ENCODE data around the gene XRCC3. TPM values are rescaled to one million over a fixed set of nuclear protein-coding genes. Genes with fewer than 3 reads are reported as not detected.

Gene XRCC3
- total RNA-seq, 1 experiment from 2014 or later = 46.7 TPM

GRCh38 chr14:103684471-103684870 is 30.8 kb downstream of the XRCC3 start:
- Mint-ChIP-seq H3K4me3 (no peak overlapping the region), H3K9me3 (no peaks in the 10 kb centered on the region), H3K27me3 (ENCODE audit: low read depth) (no peaks in the 10 kb centered on the region), H3K27ac (no peak overlapping the region), H3K36me3 (peaks cover 61% of the 10 kb centered on the region), H3K4me1 (no peaks in the 10 kb centered on the region; the same call in 1 of the 2 replicates)
- POLR2A ChIA-PET = interaction anchor here (0.5 kb wide), 1 partner anchor 26 kb away, joined by 4 read pairs; no protein-coding TSS in a partner anchor
- CTCF ChIA-PET = no interaction called here
- ATAC-seq (no peak), DNase-seq (ENCODE audit: low spot score) (no peak)
- TF ChIP-seq ERG (CRISPR knock-in tag; IDR thresholded peaks at IDR 0.05) (no peak), ZNF317 (CRISPR knock-in tag; IDR thresholded peaks at IDR 0.05; ENCODE audit: borderline replicate concordance, low read depth) (no peak), CREB1 (CRISPR knock-in tag; IDR thresholded peaks at IDR 0.05) (no peak), ZNF232 (CRISPR knock-in tag; IDR thresholded peaks at IDR 0.05) (no peak), FOXK1 (CRISPR knock-in tag; IDR thresholded peaks at IDR 0.05) (no peak), GRHL2 (CRISPR knock-in tag; IDR thresholded peaks at IDR 0.05; ENCODE audit: insufficient replicate concordance, severe bottlenecking) (no peak), ZNF263 (CRISPR knock-in tag; IDR thresholded peaks at IDR 0.05; ENCODE audit: low read depth) (no peak), ZNF138 (CRISPR knock-in tag; conservative IDR thresholded peaks at IDR 0.05) (no peak), ATF3 (CRISPR knock-in tag; conservative IDR thresholded peaks at IDR 0.05) (no peak), PREB (CRISPR knock-in tag; IDR thresholded peaks at IDR 0.05; ENCODE audit: borderline replicate concordance) (no peak), NR2C2 (CRISPR knock-in tag; IDR thresholded peaks at IDR 0.05) (no peak), CBFB (CRISPR knock-in tag; IDR thresholded peaks at IDR 0.05; ENCODE audit: low read depth) (no peak), ZBTB21 (CRISPR knock-in tag; IDR thresholded peaks at IDR 0.05; ENCODE audit: borderline replicate concordance) (no peak), TEAD4 (CRISPR knock-in tag; IDR thresholded peaks at IDR 0.05) (no peak), MXD4 (CRISPR knock-in tag; IDR thresholded peaks at IDR 0.05; ENCODE audit: borderline replicate concordance) (no peak)

- ChIA-PET POLR2A (interaction anchor here (0.7 kb wide), 1 partner anchor 516 kb away, joined by 6 read pairs; no protein-coding TSS in a partner anchor), CTCF (no interaction called here)
- TF ChIP-seq ZBTB21 (CRISPR knock-in tag; IDR thresholded peaks at IDR 0.05; ENCODE audit: borderline replicate concordance) = no peak
- no peak for TF ChIP-seq USF1 (CRISPR knock-in tag; IDR thresholded peaks at IDR 0.05)
- TF ChIP-seq ZNF281 (CRISPR knock-in tag; IDR thresholded peaks at IDR 0.05) = no peak
- TF ChIP-seq SMAD4 (CRISPR knock-in tag; IDR thresholded peaks at IDR 0.05) = no peak
- TF ChIP-seq NFATC4 (CRISPR knock-in tag; IDR thresholded peaks at IDR 0.05) = no peak
- no peak for TF ChIP-seq IRF2 (CRISPR knock-in tag; IDR thresholded peaks at IDR 0.05; ENCODE audit: borderline replicate concordance, low read depth)
- TF ChIP-seq ATF6 (CRISPR knock-in tag; IDR thresholded peaks at IDR 0.05) = no peak
- Mint-ChIP-seq H3K4me3 (no peak overlapping the region), H3K36me3 (peaks cover 59% of the 10 kb centered on the region), H3K4me1 (no peaks in the 10 kb centered on the region), H3K9me3 (no peaks in the 10 kb centered on the region), H3K27ac (peak overlapping the region; percentile 23; the same call in 1 of the 2 replicates), H3K27me3 (ENCODE audit: low read depth) (no peaks in the 10 kb centered on the region)
- DNase-seq (ENCODE audit: low spot score) = no peak
- ATAC-seq = no peak
Observed at GRCh38 chr14:103683139-103683538, 32.1 kb downstream of the XRCC3 start.

Data from WTC11 (cell line).